CD4-positive, alpha-beta memory T cell (primary cell): Measurements from ENCODE around the gene FBXW2. TPM values are rescaled to one million over a fixed set of nuclear protein-coding genes. Genes with fewer than 3 reads are reported as not detected.

Source experiments
- CTCF ChIA-PET: fragments of 350-600 bp; sonication (Branson Sonifier 250); formaldehyde crosslinking; loops from one replicate; lab custom pipeline; 2021; ENCODE audit warnings: inconsistent platforms; ENCODE audit not compliant: partially characterized antibody; lab: Charles Lee
- POLR2A ChIA-PET: fragments of 350-600 bp; sonication (Branson Sonifier 250); formaldehyde crosslinking; loops from one replicate; lab custom pipeline; 2021; ENCODE audit not compliant: partially characterized antibody; lab: Charles Lee
- DNase-seq, 5 donors: peaks; one replicate each; pipeline versions ENCODE4 v3.0.0 to v3.0.0-alpha.2; 2020 to 2022; ENCODE audit warnings: mixed read lengths in 1 of 5
- H3K27ac ChIP-seq: one replicate; pipeline ENCODE4 v1.7.0; 2013; ENCODE audit warnings: low read depth, low read length
- H3K27me3 ChIP-seq: 2 replicates; pipeline ENCODE4 v1.7.0; 2013; ENCODE audit warnings: mild to moderate bottlenecking, low read length, moderate library complexity; ENCODE audit not compliant: insufficient read depth
- H3K36me3 ChIP-seq: 2 replicates; pipeline ENCODE4 v1.7.0; 2013; ENCODE audit warnings: mild to moderate bottlenecking, low read length, moderate library complexity; ENCODE audit not compliant: insufficient read depth
- H3K4me1 ChIP-seq: 2 replicates; pipeline ENCODE4 v1.7.0; 2013; ENCODE audit warnings: mild to moderate bottlenecking, low read length, moderate library complexity; ENCODE audit not compliant: insufficient read depth
- H3K4me3 ChIP-seq, 2 donors: one replicate each; pipeline ENCODE4 v1.7.0; 2013; ENCODE audit warnings: low read length in 2 of 2, mild to moderate bottlenecking in 1 of 2
- H3K9me3 ChIP-seq, 2 donors: one replicate each; pipeline ENCODE4 v1.7.0; 2013; ENCODE audit warnings: low read length in 2 of 2, control low read depth in 1 of 2; ENCODE audit not compliant: control insufficient read depth in 1 of 2
- H3K27ac Mint-ChIP-seq, 7 donors: one replicate each; pipeline ENCODE4 v1.8.0; 2020 to 2021; ENCODE audit warnings: mixed read lengths in 7 of 7, mild to moderate bottlenecking in 6 of 7, inconsistent platforms in 3 of 7, moderate library complexity in 3 of 7
- H3K27me3 Mint-ChIP-seq, 2 donors: one replicate each; pipeline ENCODE4 v1.8.0; 2020 to 2021; ENCODE audit warnings: mixed read lengths in 2 of 2
- H3K36me3 Mint-ChIP-seq, 2 donors: one replicate each; pipeline ENCODE4 v1.8.0; 2020 to 2021; ENCODE audit warnings: mixed read lengths in 2 of 2, inconsistent platforms in 1 of 2, mild to moderate bottlenecking in 1 of 2
- H3K4me1 Mint-ChIP-seq, 4 donors: one replicate each; pipeline ENCODE4 v1.8.0; 2020 to 2021; ENCODE audit warnings: mixed read lengths in 4 of 4, mild to moderate bottlenecking in 1 of 4
- H3K4me3 Mint-ChIP-seq, 8 donors: one replicate each; pipeline ENCODE4 v1.8.0; 2020 to 2021; ENCODE audit warnings: mixed read lengths in 8 of 8, mild to moderate bottlenecking in 7 of 8, moderate library complexity in 6 of 8, inconsistent platforms in 3 of 8
- H3K9me3 Mint-ChIP-seq, 8 donors: one replicate each; pipeline ENCODE4 v1.8.0; 2020 to 2021; ENCODE audit warnings: mixed read lengths in 8 of 8, mild to moderate bottlenecking in 5 of 8, inconsistent platforms in 3 of 8, moderate library complexity in 1 of 8
- intact Hi-C: fragments of 100-400 bp; cut with micrococcal nuclease; formaldehyde crosslinking; loops from one replicate; pipeline ENCODE4 v1.15.1; 2023
- polyA plus RNA-seq, 2 donors: library from polyadenylated mRNA; unstranded; fragments of 300-500 nt; fragmentation: Illumina TruSeq; gene quantifications; one replicate each; pipeline ENCODE4 v1.2.3, GENCODE V29; 2021
- total RNA-seq, 2 experiments: library from RNA; stranded (reverse); gene quantifications; one replicate each; pipeline ENCODE4 v1.2.3, GENCODE V29; 2021

The FBXW2 gene
- total and polyA plus RNA-seq, 4 experiments from 2014 or later: 40.5 to 77.8 (median 59.4) TPM

- Mint-ChIP-seq H3K9me3 (no peaks in the 10 kb centered on the region), H3K27me3 (no peaks in the 10 kb centered on the region), H3K4me3 (no peak overlapping the region), H3K36me3 (no peaks in the 10 kb centered on the region), H3K27ac (no peak overlapping the region), H3K4me1 (peaks cover 0 to 4% (median under 1%) of the 10 kb centered on the region in 4 donors)
- H3K9me3 ChIP-seq: no peaks in the 10 kb centered on the region
- no peaks in the 10 kb centered on the region for H3K27me3 ChIP-seq
- POLR2A ChIA-PET: interaction anchor here (1.5 to 2.7 kb wide), 2 partner anchors 16 to 22 kb away, joined by 3 to 7 read pairs; no protein-coding TSS in a partner anchor
- CTCF ChIA-PET: interaction anchor here (1.2 kb wide), 1 partner anchor 251 kb away, joined by 3 read pairs; no protein-coding TSS in a partner anchor
- H3K36me3 ChIP-seq: no peaks in the 10 kb centered on the region
- H3K27ac ChIP-seq: no peak overlapping the region
- intact Hi-C loops: no loop called here
- H3K4me3 ChIP-seq: no peak overlapping the region
- no peak for DNase-seq
- H3K4me1 ChIP-seq: no peaks in the 10 kb centered on the region
Measured at GRCh38 chr9:120730654-120731514, 62.3 kb downstream of the FBXW2 start.

- H3K4me1 ChIP-seq: no peaks in the 10 kb centered on the region
- no peaks in the 10 kb centered on the region for H3K9me3 ChIP-seq
- Mint-ChIP-seq H3K36me3 (no peaks in the 10 kb centered on the region), H3K27me3 (no peaks in the 10 kb centered on the region), H3K27ac (no peak overlapping the region), H3K4me3 (no peak overlapping the region), H3K9me3 (no peaks in the 10 kb centered on the region), H3K4me1 (peaks cover 0 to 4% (median under 1%) of the 10 kb centered on the region in 4 donors)
- H3K27ac ChIP-seq: no peak overlapping the region
- no peaks in the 10 kb centered on the region for H3K27me3 ChIP-seq
- CTCF ChIA-PET: interaction anchor here (1.1 to 1.2 kb wide), 2 partner anchors 10 to 252 kb away, joined by 3 read pairs; no protein-coding TSS in a partner anchor
- POLR2A ChIA-PET: interaction anchor here (1.5 to 2.7 kb wide), 2 partner anchors 15 to 21 kb away, joined by 3 to 7 read pairs; no protein-coding TSS in a partner anchor
- intact Hi-C loops: no loop called here
- no peak overlapping the region for H3K4me3 ChIP-seq
- no peaks in the 10 kb centered on the region for H3K36me3 ChIP-seq
- DNase-seq: no peak
Measured at GRCh38 chr9:120729791-120730241, 63.4 kb downstream of the FBXW2 start.

GRCh38 chr9:120726484-120726883, 66.7 kb downstream of the FBXW2 start:
- CTCF ChIA-PET: no interaction called here
- H3K27me3 ChIP-seq: no peaks in the 10 kb centered on the region
- no peaks in the 10 kb centered on the region for H3K9me3 ChIP-seq
- no peaks in the 10 kb centered on the region for H3K9me3 Mint-ChIP-seq
- H3K27me3 Mint-ChIP-seq: no peaks in the 10 kb centered on the region
- no peaks in the 10 kb centered on the region for H3K4me1 Mint-ChIP-seq
- H3K27ac ChIP-seq: no peak overlapping the region
- no peak overlapping the region for H3K27ac Mint-ChIP-seq
- POLR2A ChIA-PET: no interaction called here
- no peaks in the 10 kb centered on the region for H3K36me3 ChIP-seq
- H3K4me1 ChIP-seq: no peaks in the 10 kb centered on the region
- H3K36me3 Mint-ChIP-seq: no peaks in the 10 kb centered on the region
- H3K4me3 ChIP-seq: no peak overlapping the region
- no peak overlapping the region for H3K4me3 Mint-ChIP-seq
- DNase-seq: no peak
- intact Hi-C loops: no loop called here

GRCh38 chr9:120725907-120726306, 67.3 kb downstream of the FBXW2 start:
- no peaks in the 10 kb centered on the region for H3K4me1 ChIP-seq
- H3K36me3 ChIP-seq: no peaks in the 10 kb centered on the region
- no peak overlapping the region for H3K27ac ChIP-seq
- H3K4me3 ChIP-seq: no peak overlapping the region
- H3K27me3 ChIP-seq: no peaks in the 10 kb centered on the region
- H3K27ac Mint-ChIP-seq: no peak overlapping the region
- CTCF ChIA-PET: no interaction called here
- H3K27me3 Mint-ChIP-seq: no peaks in the 10 kb centered on the region
- H3K4me1 Mint-ChIP-seq: no peaks in the 10 kb centered on the region
- no peak overlapping the region for H3K4me3 Mint-ChIP-seq
- POLR2A ChIA-PET: no interaction called here
- intact Hi-C loops: no loop called here
- no peak for DNase-seq
- H3K9me3 Mint-ChIP-seq: no peaks in the 10 kb centered on the region
- no peaks in the 10 kb centered on the region for H3K9me3 ChIP-seq
- no peaks in the 10 kb centered on the region for H3K36me3 Mint-ChIP-seq

- CTCF ChIA-PET: no interaction called here
- H3K27ac ChIP-seq: no peak overlapping the region
- H3K27ac Mint-ChIP-seq: no peak overlapping the region
- no peaks in the 10 kb centered on the region for H3K36me3 ChIP-seq
- H3K9me3 ChIP-seq: no peaks in the 10 kb centered on the region
- intact Hi-C loops: no loop called here
- DNase-seq: no peak
- H3K4me1 Mint-ChIP-seq: no peaks in the 10 kb centered on the region
- POLR2A ChIA-PET: interaction anchor here (0.8 to 1.1 kb wide), 2 partner anchors 10 to 13 kb away, joined by 3 read pairs; no protein-coding TSS in a partner anchor
- H3K27me3 Mint-ChIP-seq: no peaks in the 10 kb centered on the region
- no peaks in the 10 kb centered on the region for H3K36me3 Mint-ChIP-seq
- H3K27me3 ChIP-seq: no peaks in the 10 kb centered on the region
- H3K9me3 Mint-ChIP-seq: no peaks in the 10 kb centered on the region
- H3K4me3 ChIP-seq: no peak overlapping the region
- H3K4me1 ChIP-seq: no peaks in the 10 kb centered on the region
- H3K4me3 Mint-ChIP-seq: no peak overlapping the region
Measured at GRCh38 chr9:120724757-120725400, 68.3 kb downstream of the FBXW2 start.

GRCh38 chr9:120723565-120723964, 69.7 kb downstream of the FBXW2 start:
- H3K27ac ChIP-seq: no peak overlapping the region
- H3K9me3 ChIP-seq: no peaks in the 10 kb centered on the region
- H3K4me1 Mint-ChIP-seq: no peaks in the 10 kb centered on the region

GRCh38 chr9:120720404-120720803, 72.8 kb downstream of the FBXW2 start:
- Histone ChIP-seq H3K4me1 (peaks cover 2% of the 10 kb centered on the region), H3K9me3 (no peaks in the 10 kb centered on the region), H3K27me3 (no peaks in the 10 kb centered on the region), H3K36me3 (no peaks in the 10 kb centered on the region), H3K27ac (no peak overlapping the region), H3K4me3 (no peak overlapping the region)
- ChIA-PET POLR2A (no interaction called here), CTCF (no interaction called here)
- no peak for DNase-seq
- no peaks in the 10 kb centered on the region for H3K27me3 Mint-ChIP-seq
- intact Hi-C loops: no loop called here
- H3K4me1 Mint-ChIP-seq: peaks cover 0 to 2% (median under 1%) of the 10 kb centered on the region in 4 donors
- H3K36me3 Mint-ChIP-seq: no peaks in the 10 kb centered on the region
- no peaks in the 10 kb centered on the region for H3K9me3 Mint-ChIP-seq
- H3K4me3 Mint-ChIP-seq: no peak overlapping the region
- H3K27ac Mint-ChIP-seq: no peak overlapping the region

More at GRCh38 chr9:120723565-120723964, 69.7 kb downstream of the FBXW2 start:
- no peak overlapping the region for H3K4me3 ChIP-seq
- H3K27me3 Mint-ChIP-seq: no peaks in the 10 kb centered on the region
- H3K9me3 Mint-ChIP-seq: no peaks in the 10 kb centered on the region
- no peaks in the 10 kb centered on the region for H3K27me3 ChIP-seq
- DNase-seq: no peak
- no peak overlapping the region for H3K27ac Mint-ChIP-seq
- H3K36me3 Mint-ChIP-seq: no peaks in the 10 kb centered on the region
- ChIA-PET CTCF (no interaction called here), POLR2A (no interaction called here)
- intact Hi-C loops: no loop called here
- H3K36me3 ChIP-seq: no peaks in the 10 kb centered on the region
- H3K4me3 Mint-ChIP-seq: no peak overlapping the region
- no peaks in the 10 kb centered on the region for H3K4me1 ChIP-seq
